Stimulated activated CD4-positive, alpha-beta T cell treated with anti-CD3 and anti-CD28 coated beads, Interleukin-15, amount 100 ng/mL, for 24 hours (primary cell): ENCODE results near the gene NOL8.

Source experiments
- DNase-seq: peaks from one replicate; pipeline ENCODE4 v3.0.0-alpha.2; 2020

The NOL8 gene

DNA sequence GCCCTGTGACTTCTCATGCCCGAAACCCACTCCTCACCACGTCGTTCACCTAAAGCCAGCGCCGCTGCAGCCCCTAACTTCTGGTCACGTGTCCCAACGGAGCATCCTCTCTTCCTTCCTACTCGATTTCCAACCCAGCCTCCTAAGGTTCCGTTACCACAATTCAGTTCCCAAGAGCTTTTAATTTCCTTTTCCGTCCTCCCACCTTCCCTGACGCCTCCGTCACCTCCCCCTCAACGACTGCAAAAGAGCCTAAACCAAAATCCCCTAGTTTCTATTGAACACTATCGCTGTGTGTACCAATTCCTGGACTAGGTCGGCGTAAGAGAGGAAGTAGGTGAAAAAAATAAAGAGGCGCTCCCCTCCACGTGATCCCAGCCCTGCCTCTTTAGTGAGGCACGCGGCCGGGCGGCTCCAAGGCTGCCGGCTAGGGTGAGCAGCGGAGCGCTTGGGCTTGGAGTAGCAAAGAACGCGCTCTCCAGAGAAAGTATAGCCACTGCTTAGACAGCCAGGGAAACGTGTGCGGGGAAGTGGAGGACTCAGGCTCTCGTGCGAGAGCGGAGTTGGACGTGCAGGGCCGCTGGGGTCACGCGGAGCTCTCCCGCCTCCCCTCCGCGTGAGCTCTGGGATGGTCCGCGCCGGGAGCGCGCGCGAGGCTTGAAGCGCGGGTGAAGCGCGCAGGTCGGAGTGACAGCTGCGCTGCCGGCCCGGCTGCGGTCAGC lies at the start of gene NOL8, which contains the start of gene CENPP:
TSS of gene NOL8 (minus strand) at position 82 of the 722 bp plus-strand sequence. CDS start 1,189 bp downstream, outside the sequence.
TSS of gene CENPP (plus strand) at position 685 of the 722 bp plus-strand sequence.
- DNase-seq, result peak; percentile 88

DNA sequence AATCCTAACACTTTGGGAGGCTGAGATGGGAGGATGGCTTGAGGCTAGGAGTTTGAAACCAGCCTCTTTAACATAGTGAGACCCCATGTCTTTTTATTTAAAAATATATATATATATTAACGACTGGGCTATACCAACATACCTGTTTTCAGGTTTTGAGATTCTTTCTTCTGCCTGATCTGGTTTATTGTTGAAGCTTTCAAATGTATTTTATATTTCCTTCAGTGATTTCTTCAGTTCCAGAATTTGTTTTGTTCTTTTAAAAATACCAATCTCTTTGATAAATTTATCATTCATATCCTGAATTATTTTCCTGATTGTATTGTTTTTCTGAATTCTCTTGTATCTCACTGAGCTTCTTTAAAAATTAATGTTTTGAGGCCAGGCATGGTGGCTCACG lies 48.0 kb upstream of the NOL8 start:
- no peak for DNase-seq

DNA sequence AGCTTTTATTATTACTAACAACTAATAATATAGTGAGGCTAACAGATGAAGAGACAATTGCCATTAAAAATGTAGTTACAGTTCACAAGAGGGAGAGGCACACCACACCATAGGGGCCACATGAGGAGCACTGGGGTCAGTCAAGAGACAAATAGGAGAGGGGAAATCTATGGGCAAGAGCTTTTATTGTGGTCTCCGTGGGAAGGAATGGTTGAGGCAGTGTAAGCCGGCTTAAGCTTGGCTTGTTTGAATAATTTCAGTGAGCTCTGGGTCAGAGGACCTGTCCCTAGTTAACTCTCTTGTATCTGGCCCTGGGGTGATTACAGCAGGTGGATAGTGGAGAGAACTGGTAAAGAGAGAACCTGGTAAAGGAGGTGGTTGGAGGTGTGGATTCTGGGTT lies 43.9 kb upstream of the NOL8 start:
- no peak for DNase-seq

DNA sequence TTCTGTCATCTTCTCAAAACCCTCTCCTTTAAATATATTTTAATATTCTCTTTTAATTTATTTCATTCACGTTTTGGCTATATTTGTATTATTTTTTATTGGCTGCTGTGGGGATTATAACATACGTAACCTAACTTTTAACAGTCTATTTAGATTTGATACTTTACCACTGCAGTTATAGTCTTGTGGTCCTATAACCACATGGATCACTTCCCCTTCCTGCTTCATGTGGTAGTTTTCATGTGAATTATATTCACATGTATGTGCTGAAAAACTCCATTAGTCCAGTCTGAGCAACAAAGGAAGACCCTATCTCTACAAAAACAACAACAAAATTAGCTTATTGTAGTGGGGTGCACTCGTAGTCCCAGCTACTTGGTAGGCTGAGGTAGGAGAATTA lies 34.9 kb upstream of the NOL8 start:
- no peak for DNase-seq

DNA sequence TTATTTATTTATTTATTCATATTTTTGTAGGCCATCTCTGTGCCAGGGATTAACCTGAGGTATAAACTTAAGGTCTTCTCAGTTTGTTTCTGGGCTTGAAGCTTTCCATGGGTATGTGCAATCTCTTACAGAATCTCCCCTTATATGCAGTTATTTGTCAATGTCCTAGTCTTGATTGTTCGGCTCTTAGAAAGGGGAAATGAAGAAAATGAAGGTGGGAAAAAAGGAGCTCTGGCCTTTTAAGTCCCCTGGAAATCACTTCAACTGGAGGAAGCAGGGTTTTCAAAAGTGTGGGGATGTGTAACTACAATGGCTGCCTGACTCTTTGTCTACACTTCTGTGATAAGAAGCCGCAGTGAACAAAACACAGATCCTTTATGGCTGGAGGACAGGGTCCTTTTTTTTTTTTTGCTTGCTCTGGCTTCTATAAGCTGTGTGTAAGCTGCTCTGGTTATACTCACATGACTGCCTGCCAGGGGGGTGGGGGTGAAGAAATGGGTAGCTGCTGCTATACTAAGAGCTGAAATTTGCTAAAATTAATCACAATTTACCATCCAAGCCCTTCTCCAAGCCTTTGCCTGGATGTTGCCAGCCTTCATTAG lies 34.3 kb upstream of the NOL8 start:
- DNase-seq, result no peak

DNA sequence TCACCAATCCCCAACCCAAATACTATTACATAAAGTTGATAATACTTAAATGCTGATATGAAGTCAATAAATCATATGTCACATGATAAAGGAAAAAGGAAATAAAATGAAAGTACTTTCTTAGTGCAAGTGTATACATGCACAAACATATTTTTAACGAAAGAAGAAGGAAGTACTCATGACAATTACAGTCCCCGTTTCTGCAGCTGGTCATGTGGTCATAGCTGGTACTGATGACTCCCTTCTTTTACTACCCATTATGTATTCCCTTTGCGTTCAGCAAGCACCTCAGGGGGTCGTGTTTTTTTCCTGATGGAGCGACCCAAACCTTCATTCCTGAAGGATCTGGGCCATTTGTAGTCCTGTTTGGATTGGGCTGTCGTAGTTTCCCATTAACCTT lies 27.9 kb upstream of the NOL8 start:
- no peak for DNase-seq

DNA sequence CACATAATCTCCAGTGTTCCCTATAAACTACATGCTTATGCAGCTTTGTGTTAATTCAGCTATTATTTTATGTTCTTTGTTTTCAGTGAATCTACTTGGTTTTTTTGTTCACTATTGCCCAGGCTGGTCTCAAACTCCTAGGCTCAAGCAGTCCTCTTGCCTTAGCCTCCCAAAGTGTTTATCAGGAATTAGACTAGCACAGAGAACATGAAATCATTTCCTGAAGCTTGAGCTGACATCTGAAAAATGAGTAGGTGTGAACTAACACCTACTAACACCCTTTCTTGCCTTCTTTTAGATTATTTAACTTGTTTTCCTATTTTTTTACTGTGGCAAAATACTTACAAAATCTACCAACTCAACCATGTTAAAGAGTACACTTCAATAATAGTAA lies 25.6 kb upstream of the NOL8 start:
- DNase-seq, result no peak

DNA sequence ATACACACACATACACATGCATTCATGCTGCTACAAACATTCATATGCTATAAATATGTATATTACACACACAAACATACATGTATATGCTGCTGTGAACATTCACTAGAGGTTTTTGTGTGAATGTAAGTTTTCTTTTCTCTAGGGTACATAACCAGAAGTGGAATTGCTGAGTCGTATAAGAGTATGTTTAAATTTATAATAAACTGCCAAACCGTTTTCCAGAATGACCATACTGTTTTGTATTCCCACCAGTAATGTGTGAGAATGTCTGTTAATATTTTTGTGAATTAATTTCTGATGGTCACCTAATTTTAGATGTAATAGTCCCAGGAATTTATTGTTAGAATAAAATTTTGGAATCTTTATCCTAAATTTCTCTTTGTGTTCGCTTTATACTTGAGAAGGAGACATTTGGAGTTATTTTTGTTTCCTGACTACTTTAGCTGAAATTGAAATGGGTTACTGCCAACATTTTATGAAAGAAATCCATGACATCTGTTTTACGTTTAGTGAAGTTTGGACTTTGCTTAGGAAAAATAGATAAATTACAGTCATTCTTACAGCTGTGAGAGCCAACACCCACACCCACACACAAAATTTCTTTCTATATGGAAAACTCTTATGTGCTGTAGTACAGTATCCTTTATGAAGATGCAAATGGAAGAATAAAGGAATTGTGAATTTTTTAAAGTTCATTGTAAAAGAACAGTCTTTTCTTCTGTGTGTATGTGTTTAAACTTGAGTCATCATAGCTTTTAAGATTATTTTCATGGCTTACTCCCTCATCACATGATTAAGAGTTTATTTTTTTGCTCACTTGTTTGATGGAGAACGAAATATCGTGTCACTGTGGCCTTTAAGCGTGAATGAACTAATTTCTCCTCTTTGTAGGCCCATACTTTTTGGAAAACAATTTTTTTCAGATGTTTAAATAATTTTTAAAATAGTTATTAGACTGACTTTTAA lies 24.9 kb upstream of the NOL8 start:
- DNase-seq, result no peak

DNA sequence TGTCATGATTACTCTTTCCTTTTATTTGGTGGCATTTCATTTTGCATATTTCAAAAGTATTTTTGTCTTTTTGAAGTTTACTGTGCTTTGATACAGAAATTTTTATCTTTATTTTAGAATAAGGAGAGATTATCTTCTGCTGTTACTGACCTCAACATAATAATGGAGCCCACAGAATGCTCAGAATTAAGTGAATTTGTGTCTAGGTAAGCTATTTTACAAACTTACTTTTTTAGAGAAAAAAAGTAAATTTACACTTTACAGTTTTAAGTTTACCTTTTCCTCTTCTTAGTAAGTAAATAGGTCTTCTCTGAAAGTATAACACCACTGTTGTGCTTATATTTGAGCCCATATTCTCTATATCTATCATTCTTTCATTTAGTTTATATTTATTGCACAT lies 20.4 kb upstream of the NOL8 start:
- no peak for DNase-seq

DNA sequence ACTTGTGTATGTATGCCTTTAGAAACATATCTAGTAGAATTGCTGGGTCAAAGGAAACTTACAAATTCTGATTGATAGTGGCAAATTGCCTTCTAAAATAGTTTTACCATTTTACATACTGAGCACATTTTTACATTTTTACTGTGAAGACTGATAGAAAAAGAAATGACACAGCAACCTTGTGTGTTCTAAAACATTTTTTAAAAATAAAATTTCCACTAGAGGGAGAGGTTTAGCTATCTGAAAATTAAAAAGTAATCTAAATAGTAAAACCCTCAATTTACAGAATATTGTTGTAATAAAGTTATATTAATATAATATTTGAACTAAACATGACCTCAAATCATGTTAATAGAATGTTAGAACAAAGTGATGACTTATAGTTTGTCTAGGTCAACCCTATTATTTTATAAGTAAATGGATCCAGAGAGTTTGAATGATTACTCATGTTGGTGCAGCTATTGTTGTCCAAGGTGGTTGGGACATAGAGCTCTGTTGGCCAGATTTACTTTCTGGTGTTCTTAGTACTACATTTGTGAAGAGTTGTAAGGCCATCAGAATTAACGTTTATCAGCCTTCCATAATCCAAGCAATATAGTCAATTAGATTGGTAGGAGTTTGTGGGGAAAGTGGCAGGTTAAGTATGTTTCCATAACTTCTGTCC lies 17.8 kb upstream of the NOL8 start:
- no peak for DNase-seq

DNA sequence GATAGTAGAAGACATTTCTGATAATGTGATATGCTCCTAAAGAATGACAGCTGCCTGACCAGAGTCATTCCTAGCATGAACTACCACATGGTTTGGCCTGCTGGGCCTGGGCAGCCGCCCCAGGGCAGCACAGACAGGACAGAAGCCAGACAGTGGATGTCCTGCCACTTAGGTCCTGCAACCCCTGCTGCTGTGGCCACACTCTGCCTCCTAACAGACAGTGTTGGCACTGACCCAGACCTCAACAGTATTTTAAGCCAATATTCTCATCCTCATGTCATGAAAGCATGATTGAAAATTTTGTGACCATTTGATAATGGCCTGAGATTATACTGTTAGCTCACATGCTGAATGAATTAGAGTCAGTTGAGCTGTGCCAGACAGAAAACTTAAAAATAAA lies 16.4 kb upstream of the NOL8 start:
- DNase-seq, result no peak

DNA sequence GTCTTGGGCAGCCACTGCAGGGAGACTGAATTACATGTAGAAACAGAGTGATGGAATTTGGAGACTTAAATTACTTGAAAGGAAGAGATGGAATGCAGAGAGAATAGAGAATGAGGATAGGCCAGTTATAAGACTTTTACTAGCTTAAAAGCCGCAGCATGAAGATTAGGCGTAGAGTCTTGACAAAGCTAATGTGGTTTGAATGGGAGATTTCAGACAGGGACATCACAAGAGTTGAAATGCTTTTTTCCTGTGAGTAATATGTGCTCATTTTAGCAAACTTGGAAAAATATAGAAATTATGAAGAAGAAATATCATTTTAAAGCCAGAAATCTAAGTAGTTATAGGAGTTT lies 8.1 kb upstream of the NOL8 start:
- no peak for DNase-seq

DNA sequence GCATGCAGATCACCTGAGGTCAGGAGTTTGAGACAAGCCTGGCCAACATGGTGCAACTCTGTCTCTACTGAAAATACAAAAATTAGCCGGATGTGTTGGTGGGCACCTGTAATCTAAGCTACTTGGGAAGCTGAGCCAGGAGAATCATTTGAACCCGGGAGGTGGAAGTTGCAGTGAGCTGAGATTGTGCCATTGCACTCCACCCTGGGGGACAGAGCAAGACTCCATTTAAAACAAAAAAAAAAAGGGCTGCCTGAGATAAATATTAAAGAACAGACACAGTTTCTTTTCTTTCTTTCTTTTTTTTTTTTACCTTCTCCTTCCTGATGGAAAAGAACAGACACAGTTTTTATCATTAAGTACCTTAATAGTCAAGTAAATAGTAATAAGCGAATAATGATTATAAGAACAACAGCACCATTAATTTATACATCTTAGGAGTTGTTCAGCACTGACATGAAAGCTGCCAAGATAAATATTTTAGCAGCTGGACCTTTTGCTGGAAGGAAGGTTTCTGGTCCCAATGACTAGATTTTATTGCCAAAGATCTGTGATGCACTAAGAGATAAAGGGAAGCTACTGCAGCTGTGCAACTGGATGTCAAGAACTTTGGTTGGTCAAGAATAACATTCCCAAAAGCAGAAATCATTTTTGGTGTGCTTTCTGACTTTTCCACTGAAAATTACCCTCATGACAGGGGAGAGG lies 7.6 kb upstream of the NOL8 start:
- no peak for DNase-seq

DNA sequence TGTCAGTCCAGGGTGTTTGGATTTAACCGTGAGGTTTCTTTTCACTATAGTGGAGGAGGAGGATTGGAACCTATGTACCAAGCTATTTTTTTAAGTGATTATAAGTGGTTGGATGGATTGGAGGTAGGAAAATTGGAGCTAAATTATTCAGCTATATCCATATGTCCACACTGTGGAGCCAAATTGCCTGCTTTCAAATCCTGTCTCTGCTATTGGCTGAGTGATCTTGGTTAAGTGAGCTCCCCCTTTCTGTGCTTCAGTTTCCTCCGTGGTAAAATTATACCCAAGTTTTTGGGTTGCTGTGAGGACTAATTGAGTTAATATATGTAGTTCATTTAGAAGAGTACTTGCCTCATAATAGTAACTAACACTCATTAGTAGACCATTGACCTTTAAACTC lies 3.1 kb upstream of the NOL8 start:
- DNase-seq, result no peak

DNA sequence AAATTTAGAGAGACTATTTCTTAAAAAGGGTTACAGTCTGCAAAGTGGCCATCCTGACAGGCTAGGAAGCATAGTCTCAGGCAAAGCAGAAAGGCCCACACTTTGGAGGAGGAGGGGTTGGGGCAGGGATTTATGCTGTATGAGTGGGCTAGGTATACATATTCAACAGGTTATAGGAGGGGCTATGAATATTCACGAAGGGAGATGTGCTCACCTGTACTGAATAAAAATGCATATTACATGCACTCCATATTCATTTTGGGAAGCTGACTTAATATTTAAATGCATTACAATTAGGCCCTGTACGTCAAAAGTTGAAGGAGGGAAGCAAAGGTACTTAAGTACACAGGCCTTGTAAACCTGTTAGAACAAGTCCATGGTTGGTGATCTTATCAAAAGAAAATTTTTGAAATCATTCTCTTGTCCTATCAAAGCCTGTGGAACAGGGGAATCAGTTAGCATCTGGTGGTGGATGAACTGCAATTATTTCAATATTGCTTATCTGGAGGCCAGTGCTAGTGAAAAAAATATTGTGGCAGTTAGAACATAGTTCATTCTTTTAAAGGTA lies 2.2 kb upstream of the NOL8 start:
- DNase-seq, result no peak

DNA sequence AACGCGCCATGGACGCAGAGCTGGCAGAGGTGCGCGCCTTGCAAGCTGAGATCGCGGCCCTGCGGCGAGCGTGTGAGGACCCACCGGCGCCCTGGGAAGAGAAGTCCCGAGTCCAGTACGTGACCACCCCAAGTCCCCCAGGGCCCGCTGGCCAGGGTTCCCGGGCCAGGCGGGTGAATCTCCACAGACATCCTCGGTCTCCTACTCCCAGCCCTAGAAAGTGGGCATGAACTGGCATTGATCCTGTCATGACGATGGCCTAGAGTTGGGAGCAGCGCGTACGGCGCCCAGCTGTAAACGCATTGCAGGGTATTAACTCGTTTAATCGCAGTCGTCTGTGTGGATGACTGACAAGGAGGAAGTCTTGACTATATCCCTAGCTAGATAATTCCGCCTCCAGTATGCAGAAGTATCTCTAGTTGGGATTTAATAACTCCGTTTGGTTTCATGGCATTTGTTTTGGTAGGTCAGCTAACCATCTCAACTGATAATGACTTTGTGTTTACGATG lies 896 bp upstream of the NOL8 start:
- no peak for DNase-seq

DNA sequence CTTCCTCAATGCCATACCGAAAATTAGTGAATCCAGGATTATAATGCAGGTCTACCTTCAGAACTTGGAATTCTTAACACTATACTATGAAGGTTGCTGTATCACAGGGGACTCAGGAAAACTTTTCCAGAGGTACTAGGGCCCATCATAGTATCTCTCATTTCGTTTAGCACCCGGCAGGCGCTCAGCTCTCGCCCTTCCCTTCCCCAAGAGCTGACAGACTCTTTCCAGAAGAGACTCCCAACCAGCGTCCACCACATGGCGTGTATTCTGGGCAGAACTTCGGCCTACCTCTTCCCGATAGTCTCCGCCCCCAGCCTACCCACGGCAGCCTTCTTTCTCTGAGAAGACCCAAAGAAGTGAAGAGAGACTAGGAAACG lies 271 bp downstream of the NOL8 start:
- no peak for DNase-seq

DNA sequence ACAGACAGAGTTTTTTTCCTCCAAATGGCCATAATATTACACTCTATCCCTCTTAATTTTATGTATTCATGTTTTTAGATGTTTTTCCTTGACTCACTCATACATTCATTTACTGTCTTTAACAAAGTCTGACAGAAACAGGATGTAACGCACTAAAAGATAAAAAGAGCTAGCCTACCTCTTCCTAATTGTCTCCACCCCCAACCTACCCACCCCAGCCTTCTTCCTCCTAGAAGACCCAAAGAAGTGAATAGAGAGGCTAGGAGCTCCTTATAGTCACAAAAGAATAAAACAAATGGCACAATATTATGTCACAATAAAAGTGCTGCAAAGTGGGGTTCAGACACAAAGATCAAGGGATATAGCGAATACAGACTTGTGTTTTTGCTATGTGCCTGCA lies 719 bp downstream of the NOL8 start:
- DNase-seq, result peak; percentile 8

DNA sequence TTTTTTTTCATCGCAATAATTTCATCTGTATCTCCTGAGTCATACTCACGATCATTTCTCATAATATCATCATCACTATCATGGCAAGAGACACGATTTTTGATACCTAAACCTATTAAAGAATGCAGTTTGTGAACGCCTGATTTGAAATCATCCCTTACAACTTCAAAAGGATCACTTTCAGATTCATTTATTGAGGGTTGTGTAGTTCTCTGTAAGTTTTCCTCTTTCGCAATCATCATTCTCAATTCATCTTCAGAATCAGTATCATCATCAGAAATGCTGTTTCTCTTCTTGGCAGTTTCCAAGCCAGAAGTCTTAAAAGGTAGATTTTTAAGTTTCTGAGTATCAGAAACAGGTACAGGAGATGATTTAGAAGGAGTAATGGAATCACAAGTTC lies 9.7 kb downstream of the NOL8 start:
- DNase-seq, result no peak

DNA sequence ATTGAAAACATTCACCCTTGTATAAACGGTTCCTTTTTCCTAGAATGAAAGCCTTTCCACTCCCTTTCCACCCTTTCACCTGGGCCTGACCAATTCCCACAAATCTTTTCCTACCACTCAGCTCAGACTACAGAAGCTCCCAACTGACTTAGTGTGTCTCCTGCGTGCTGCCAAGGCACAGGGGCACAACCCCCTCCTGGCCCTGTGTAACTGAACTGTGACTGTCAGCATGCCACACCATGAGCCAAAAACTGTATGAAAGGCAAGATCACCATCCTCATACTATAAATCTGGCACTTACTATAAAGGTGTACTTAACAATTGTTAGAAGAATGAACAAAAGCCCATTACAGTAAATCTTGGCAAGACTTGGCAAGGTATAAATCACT lies 11.5 kb downstream of the NOL8 start:
- DNase-seq, result no peak

DNA sequence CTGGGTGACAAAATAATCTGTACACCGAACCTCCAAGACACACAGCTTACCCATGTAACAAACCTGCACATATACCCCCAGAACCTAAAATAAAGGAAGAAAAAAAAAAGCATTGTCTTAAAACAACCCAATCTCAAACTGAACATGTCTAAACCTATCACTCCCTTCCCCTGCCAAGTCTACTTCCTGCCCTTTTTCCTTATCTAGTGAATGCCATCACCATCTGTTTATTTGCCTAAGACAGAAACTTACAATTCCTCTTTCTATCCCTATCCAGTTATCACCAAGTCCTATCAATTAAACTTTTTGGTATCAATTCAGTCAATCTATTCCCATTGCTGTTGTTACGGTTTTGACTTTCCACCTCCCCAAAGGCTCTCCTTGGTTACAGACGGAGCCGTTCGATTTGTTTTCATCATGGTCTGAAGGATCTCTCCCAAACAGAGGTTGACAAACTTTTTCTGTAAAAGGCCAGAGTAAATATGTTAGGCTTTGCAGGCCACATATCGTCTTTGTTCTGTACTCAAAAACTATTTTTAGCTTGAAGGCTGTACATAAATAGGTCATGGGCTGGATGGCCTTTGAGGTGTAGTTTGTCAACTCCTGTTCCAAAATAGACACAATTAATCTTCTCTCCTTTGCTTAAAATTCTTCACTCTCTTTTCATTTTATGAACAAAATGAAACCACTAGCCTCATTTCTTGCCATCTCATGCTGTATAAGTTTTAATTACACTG lies 12.1 kb downstream of the NOL8 start:
- DNase-seq, result no peak
